Measurements from ENCODE around the gene STIM1.
"Not testable (repeated sequence)": the region's sequence is repeated elsewhere in the genome, so short reads cannot be mapped to it uniquely, and the experiment has no call there.

The STIM1 gene

DNA sequence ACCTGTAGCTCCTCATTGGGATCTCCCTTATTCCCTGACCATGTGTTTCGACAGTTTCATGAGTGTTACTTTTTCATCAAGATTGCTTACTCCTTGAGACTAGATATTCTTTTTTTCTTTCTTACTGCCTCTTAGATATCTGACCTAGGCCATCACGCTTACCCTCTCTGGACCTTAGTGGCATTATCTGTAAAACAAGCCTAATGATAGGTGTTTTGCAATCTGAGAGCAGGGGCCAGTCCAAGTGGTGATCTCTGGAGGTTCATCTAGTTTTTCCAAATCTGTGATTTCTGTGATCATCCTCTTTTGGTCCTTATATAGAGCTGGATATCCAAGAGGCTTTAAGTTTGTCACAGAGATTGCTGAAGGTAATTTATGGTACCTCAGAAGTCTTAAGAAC, 34.5 kb downstream of the STIM1 start:
- DNase-seq: no peak

DNA sequence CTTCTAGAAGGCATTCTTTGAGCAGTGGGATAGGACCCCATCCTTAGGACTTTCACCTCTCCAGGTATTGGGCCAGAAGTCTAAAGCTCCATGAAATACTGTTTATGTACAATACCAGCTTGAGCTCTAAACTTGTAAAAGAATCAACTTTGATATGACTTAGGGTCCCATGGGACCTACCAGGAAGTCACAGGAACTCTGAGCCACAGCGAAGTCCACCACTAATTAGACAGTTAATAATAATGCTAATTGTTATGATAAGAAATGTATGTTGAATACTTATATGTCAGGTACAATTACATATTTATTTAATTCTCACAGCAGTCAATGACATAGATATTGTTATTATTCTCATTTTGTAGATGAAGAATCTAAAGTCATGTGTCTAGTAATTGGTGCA, 35.3 kb downstream of the STIM1 start:
- no peak for DNase-seq

DNA sequence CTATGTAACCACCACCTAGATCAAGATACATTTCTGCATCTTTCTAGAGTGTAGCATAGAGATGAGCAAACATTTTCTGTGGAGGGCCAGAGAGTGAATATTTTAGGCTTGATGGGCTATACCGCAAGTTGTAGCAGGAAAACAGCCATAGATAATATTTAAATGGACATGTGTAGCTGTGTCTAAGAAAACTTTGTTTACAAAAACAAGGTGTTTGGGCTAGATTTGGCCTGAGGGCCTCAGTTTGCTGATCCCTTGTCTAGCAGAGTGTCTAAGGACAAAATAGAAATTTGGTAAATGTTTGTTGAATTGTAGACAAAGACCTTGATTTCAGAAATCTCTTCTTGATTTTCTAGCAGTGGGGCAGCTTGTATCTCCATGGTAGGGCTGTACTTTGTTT, 36.3 kb downstream of the STIM1 start:
- no peak for DNase-seq

DNA sequence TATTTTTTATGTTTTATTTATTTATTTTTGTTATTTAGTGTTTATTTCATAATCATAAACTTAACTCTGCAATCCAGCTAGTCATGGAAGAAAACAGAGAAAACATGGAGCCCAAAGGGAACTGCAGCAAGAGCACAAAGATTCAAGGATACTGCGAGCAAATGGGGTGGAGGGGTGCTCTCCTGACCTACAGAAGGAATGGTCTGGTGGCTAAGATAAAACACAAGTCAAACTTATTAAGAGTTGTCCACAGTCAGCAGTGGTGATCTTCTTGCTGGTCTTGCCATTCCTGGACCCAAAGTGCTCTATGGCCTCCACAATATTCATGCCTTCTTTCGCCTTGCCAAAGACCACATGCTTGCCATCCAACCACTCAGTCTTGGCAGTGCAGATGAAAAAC, 36.7 kb downstream of the STIM1 start:
- DNase-seq: no peak

DNA sequence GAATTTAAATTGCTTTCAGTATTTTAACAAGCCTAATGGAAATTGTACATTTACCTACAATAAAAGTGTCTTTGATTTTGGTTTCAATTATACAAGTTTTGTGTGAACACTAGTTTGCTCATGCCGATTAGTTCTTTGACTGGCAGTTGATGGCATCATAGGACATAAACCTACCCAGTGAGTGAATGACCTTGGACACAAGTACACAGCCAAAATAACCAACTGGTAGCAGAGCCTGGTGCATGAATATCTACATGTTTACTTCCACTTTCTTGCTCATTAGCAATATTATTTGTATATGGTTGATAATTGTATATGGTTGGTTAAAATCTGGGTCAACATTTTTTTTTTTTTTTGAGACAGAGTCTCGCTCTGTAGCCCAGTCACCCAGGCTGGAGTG, 37.8 kb downstream of the STIM1 start:
- DNase-seq: no peak

DNA sequence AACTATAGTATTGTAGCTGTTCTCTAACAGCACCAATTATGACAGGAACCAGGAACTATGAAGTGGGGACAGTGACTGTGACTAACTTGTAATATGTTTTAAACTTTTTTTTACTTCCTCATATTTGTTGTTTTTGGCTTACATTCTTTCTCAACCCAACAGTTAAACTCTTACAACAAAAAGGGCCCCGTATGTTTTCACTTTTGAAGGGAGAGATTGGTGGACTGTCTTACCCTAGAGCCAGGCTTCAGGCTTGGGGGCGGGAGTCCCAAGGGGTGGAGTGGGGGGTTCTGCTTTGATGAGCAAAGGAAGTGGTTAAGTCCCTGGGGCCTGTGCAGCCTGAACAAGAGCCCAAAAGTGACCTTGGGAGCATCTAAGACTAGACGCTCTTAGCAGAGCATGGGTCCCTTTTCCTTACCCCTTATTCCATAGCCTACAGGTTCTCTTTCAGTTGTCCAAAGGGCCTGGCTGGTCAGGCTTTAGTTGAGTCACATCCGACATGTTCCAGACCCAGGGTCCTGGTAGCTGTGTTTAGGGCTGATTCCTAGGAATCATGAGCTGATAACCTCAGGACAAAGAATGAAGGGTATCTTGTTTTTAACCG, 38.8 kb downstream of the STIM1 start:
- DNase-seq: peak in 1 of 4 experiments; percentile 4

DNA sequence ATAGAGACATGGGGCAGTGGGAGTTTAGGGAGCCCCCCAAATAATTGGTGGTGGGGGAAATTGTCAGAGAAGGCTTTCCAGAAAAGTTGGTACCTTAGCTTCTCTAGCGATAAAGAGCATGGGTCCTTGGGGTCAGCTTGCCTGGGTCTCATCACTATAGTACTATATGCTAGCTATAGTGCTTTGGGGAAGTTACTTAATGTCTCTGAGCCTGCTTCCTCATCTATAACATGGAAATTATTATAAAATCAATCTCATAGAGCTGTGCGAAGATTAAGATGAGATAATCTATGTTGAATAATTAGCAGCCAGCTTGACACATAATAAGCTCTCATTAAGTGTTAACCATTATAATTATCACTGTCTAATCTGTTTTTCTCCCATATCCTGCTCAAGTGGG, 41.2 kb downstream of the STIM1 start:
- no peak for DNase-seq

DNA sequence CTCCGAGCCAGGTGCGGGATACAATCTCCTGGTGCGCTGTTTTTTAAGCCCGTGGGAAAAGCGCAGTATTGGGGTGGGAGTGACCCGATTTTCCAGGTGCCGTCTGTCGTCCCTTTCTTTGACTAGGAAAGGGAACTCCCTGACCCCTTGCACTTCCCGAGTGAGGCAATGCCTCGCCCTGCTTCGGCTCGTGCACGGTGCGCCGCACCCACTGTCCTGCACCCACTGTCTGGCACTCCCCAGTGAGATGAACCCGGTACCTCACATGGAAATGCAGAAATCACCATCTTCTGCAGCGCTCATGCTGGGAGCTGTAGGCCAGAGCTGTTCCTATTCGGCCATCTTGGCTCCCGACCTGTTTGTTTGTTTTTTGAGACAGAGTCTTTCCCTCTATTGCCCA, 44.8 kb downstream of the STIM1 start:
- not testable (repeated sequence) for DNase-seq

DNA sequence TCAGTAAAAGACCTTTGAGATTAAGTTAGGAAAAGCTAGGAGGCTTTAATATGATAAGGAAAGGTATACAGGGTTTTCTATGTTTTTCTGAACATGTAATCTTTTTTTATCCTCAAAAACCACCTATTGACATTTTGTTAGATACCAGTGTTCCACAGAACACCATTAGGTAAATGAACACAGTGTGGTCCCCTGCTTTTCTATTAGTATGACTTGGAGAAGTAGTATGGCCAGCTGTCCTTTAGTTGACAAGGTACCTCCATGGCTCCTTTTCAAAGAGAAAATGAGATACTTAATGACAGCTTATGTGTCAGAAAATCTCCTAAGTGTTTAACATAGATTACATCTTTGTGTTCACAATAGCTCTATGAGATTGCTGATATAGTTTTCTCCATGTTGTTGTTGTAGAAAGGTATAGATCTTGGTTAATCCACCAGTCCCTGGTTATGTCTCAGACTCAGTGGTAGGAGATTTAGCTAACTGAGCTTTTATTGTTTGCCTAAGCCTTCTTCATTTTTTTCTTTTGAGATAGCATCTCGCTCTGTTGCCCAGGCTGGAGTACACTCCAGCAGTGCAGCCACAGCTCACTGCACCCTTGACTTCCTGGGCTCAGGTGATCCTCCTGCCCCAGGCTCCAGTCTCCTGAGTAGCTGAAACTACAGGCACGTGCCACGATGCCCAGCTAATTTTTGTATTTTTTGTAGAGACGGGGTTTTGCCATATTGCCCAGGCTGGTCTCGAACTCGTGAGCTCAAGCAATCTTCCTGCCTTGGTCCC, 46.0 kb downstream of the STIM1 start:
- no peak for DNase-seq

DNA sequence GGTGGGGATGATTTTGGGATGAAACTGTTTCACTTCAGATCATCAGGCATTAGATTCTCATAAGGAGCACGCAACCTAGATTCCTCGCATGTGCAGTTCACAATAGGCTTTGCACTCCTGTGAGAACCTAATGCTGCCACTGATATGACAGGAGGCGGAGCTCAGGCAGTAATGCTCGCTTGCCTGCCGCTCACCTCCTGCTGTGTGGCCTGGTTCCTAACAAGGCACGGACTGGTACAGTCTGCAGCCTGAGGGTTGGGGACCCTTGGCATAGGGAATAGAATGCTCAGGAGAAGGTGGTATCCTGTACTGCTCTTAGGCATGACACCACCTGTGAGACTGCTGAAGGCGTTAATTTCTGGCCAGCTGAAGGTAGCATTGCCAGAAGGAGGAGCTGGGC, 47.0 kb downstream of the STIM1 start:
- DNase-seq: no peak

DNA sequence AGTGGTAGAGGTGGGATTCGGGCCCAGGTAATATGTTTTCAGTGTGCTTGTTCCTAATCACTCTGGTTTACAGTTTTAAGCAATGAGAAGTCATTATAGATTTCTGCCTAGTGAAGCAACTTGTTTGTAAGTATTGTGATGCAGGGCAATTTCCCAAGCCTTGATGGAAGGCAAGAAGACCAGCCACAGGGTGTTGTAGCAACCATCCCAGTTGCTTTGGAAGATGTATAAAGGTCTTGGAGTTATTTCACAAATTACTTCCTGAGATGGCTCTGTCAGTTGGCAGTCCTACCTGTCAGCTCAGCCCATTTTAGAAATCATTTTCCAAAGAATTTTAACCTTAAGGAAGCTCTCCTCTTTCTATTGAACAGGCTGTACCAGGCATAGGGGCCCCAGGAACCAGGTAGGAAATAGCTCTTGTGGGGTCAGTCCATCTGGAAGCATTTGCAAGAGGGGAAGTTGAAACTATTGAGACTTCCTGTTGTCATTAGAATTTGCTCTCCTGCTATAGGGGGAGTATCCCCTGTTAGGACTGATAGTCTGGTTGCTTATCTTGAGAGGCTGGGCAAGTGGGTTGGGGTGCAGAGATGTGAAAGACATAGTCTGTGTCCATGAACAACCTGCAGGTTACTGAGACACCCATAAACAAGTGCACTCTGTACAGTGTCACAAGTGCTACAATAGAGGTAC, 47.9 kb downstream of the STIM1 start:
- no peak for DNase-seq

DNA sequence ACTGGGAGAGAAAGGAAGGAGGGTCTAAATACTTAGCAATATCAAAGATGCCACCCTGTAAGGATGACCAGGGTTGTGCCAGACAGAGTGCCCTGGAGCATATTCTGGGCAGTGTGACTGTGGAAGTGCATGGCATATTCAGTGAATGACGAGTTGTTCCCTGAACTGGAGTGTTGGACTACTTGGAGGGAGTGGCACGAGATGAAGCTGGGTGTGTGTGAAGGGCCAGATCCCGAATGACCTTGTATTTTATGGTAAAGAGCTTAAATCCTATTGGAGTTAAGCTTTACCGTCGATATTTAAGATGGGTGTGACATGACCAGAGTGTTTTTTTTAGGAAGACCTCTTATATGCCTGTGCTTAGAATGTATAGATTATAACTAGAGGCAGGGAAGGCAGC, 48.8 kb downstream of the STIM1 start:
- DNase-seq: no peak

DNA sequence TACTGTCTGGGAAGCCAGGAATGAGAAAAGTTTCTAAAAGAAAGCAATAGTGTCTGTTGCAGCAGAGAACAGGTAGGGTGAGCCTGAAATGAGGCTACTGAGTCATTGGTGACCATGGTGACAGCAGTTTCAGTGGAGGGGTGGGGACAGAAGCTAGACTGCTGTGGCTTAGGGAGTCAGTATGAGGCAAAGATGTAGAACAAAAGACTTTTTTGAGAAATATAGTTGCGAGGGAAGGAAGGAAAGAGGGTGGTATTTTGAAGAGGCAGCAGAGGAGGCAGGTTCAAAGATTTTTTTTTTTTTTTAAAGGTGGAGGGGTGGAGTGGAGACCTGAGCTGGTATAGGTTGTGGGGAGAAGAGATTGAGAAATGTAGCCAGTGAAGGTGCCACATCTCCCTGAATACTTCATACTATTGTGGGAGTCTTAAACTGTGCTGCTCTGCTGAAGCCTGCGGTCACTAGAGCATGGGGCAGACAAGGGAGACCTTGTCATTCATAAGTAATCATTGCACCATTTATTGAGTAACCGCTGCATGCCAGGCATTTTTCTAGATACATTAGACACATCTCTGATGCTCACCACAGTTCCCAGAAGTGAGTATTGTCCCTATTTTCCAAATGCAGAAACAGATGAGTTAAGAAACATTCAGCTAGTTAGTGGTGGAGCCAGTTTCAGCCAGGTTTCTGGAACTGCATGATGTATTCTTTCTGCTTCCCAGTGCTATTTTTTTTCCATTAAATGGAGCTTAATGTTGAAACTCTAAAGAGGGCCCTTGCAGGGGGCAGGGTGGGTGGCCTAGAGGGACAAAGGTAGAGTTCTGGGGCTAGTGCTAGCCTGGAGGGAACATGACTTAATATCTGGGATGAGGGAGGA, 49.9 kb downstream of the STIM1 start:
- peak; percentile 6 to 18 (median 12) for DNase-seq

DNA sequence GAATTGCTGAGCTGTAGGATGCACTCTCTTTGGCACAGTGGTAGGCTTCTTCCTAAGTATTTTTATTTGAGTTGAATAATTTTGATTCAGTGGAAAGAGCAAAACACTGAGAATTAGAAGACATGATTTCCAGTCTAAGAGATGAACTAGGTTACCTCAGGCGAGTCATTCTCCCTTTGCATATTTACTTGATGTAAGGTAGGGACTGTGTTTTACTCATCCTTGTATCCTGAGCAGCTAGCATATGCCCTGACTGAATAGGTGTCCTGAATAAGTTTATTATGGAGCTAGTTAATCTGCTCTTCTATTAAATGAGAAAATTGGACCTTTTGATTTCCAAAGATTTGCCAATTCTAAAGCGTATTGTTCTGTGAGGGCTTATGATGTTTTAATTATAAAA, 50.7 kb downstream of the STIM1 start:
- no peak for DNase-seq

DNA sequence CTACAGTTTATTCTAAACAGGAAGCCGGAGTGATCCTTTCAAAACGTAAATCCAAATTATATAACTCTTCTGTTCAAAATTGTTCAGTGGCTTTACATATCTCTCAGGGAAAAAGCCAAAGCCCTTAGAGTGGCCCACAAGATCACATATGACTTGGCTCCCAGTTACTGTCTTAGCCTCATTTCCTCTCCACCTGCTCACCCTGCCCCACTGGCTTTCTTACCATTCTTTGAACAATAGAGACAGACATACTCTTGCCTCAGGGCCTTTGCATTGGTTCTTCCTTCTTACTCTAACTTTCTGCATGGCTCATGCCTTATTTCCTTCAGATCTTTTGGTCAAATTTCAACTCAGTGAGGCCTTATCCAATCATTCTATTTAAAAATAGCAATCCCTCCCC, 52.1 kb downstream of the STIM1 start:
- no peak for DNase-seq

DNA sequence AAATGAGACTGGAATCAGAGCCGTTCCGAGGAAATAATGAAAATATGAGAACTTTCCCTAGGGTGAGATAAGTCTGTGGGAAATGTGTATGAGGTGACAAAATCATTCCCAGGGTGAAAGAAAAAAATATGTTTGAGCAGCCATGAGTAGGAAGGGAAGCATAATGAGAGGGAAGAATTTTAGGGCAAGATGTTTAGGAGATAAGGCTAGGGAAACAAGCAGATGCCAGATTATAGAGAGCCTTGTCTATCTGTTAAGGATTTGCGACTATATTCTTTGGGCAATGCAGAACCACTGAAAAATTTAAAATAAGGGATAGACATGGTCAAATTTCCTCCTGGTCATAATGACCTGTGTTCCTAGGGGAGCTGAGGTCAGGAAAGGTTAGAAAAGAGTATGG, 54.4 kb downstream of the STIM1 start:
- DNase-seq: no peak

DNA sequence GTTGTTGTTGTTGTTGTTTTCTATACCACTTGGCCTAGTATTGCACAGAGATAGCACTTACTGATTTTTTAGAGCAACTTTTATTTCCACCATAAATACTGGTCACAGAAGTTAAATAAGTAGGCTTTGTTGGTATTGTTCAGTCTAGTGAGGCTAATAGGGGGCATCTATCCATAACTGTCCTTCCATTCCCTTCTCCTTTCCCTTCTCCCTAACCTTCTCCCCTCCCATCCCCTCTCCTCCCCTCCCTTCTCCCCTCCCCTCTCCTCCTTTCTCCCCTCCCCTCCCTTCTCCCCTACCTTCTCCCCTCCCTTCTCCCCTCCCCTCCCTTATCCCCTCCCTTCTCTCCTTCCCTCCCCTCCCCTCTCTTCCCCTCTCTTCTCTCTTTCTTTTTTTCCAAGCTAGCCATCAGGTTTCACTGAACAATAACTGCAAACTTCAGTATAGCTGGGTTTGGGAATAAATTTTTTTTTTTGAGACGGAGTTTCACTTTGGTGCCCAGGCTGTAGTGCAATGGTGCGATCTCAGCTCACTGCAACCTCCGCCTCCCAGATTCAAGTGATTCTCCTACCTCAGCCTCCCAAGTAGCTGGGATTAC, 56.5 kb downstream of the STIM1 start:
- no peak for DNase-seq

DNA sequence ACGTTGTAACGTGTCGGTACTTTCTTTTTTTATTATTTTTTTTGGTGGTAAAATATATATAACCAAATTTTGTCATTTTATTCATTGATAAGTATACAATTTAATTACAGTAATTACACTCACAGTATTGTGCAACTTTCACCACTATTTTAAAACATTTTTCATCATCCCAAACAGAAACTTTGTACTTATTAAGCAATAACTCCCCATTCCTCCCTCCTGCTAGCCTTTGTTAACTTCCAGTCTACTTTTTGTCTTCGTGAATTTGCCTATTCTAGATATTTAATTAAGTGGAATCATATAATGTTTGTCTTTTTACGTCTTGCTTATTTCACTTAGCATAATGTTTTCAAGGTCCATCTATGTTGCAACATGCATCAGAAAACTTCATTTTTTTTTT, 58.5 kb downstream of the STIM1 start:
- no peak for DNase-seq

DNA sequence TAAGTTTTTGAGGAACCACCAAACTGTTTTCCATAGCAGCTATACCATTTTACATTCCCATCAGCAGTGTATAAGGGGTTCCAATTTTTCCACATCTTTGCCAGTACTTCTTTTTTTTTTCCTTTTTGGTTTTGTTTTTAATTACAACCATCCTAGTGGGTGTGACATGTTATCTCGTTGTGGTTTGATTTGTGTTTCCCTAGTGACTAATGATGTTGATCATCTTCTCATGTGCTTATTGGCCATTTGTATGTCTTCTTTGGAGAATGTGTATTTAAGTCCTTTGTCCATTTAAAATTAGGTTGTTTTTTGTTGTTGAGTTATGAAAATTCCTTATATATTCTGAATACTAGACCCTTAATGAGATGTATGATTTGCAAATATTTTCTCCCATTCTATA, 59.3 kb downstream of the STIM1 start:
- no peak for DNase-seq

DNA sequence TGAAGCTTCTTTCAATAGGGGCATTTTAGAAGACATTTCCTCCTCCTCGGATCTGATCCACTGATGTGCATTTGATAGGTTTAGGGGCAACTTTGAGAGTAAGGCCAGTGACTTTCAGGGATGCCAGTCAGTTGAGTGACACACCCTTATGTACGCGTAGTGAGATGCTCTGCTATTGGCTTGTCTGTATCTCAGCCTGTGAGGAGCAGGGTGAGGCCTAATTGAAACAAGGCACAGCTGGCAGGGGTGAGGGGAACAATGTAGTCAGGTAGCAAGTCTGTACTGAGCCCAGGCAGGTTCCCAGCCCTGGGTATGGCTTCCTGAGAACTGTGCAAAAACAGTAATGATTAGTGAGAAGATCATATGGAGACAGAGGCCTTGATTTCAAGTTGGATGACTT, 61.5 kb downstream of the STIM1 start:
- DNase-seq: no peak

DNA sequence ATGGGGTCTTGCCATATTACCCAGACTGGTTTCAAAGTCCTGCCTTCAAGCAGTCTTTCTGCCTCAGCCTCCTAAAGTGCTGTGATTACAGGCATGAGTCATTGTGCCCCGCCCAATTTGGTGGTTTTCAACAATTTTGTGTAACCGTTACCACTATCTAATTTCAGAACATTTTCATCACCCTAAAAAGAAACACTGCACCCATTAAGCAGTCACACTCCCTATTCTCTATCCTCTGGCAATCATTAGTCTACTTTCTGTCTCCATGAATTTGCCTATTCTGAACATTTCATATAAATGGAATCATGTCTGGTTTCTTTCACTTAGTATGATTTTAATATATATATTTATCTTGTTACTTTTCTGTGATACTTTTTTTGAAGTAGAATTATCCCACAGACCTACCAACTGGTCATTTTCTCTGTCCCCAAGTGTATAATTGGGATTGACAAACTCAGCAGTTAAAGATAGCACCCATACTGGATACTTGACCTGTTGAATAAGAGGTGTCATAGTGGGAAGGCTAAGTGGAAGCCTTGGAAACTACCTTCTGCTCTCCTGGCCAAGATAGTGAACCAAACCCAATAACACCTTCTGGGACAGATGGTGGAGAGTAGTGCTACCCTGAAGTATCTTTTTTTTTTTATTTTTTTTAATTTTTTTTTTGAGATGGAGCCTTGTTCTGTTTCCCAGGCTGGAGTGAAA, 64.8 kb downstream of the STIM1 start:
- peak in 3 of 4 experiments; percentile 29 to 45 (median 41) for DNase-seq

DNA sequence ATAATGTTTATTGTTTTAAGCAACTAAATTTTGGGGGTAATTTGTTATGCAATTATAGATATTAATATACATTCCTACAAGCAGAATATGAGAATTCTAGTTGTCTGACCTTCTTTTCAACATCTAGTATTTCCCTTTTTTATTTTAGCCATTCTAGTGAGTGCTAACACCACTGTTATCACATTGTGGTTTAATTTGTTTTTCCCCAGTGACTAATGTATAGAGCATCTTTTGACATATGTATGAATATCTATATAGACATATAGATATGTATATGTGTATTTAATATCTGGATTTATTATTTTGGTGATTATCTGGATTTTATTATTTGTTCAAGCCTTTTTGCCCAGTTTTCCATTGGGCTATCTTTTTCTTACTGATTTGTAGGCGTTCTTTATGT, 66.6 kb downstream of the STIM1 start:
- DNase-seq: no peak

Data from activated CD4-positive, CD25-positive, alpha-beta regulatory T cell (primary cell).